ENCODE results near the gene GSTM3. TPM values are rescaled to one million over a fixed set of nuclear protein-coding genes. Genes with fewer than 3 reads are reported as not detected.
A peak's percentile ranks its signal among the peaks of the same experiment; 100 is the strongest.

GSTM3 gene
- total and polyA plus RNA-seq, 9 of the 15 experiments (the other 6 are each of a cell fraction or from before 2014, with no cell fraction given) = 3.9 to 24.5 (median 9.4) TPM

DNA sequence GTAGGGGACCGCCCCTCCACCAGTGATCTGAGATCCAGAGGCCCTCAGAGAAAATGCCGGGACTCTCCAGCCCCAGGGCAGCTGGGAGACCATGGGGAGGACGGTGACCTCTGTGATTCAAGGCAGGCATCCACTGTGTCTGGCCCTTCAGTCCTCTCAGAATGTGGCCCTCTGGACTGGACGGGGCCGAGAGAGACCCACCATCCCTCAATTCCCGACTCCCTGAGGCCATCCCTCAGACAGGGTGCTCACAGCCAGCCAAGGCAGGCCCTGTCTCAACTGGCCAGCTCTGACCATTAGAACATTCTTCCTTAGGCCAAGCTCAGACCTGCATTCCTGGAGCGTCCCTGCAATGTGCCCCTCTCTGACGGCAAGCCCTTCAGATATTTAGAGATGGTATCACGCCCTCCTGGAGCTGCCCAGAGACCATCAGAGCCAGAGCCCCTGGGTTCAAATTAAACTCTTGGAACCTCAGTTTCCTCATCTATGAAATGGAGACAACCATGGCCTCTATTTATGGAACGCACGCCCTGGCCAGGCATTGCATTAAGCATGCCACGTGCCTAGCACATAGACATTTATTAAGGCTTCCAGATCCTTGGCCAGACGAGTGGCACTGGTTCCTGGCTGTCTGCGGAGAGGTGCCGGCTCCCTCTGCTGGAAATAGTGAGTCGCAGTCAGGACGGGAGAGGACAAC, 32.5 kb upstream of the GSTM3 start (continued):
- TF ChIP-seq, protein P1, sequence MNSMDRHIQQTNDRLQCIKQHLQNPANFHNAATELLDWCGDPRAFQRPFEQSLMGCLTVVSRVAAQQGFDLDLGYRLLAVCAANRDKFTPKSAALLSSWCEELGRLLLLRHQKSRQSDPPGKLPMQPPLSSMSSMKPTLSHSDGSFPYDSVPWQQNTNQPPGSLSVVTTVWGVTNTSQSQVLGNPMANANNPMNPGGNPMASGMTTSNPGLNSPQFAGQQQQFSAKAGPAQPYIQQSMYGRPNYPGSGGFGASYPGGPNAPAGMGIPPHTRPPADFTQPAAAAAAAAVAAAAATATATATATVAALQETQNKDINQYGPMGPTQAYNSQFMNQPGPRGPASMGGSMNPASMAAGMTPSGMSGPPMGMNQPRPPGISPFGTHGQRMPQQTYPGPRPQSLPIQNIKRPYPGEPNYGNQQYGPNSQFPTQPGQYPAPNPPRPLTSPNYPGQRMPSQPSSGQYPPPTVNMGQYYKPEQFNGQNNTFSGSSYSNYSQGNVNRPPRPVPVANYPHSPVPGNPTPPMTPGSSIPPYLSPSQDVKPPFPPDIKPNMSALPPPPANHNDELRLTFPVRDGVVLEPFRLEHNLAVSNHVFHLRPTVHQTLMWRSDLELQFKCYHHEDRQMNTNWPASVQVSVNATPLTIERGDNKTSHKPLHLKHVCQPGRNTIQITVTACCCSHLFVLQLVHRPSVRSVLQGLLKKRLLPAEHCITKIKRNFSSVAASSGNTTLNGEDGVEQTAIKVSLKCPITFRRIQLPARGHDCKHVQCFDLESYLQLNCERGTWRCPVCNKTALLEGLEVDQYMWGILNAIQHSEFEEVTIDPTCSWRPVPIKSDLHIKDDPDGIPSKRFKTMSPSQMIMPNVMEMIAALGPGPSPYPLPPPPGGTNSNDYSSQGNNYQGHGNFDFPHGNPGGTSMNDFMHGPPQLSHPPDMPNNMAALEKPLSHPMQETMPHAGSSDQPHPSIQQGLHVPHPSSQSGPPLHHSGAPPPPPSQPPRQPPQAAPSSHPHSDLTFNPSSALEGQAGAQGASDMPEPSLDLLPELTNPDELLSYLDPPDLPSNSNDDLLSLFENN (IDR thresholded peaks at IDR 0.05; ENCODE audit: low read depth in 2 of 2, low read length in 2 of 2) = no peak
- TF ChIP-seq, protein P2, sequence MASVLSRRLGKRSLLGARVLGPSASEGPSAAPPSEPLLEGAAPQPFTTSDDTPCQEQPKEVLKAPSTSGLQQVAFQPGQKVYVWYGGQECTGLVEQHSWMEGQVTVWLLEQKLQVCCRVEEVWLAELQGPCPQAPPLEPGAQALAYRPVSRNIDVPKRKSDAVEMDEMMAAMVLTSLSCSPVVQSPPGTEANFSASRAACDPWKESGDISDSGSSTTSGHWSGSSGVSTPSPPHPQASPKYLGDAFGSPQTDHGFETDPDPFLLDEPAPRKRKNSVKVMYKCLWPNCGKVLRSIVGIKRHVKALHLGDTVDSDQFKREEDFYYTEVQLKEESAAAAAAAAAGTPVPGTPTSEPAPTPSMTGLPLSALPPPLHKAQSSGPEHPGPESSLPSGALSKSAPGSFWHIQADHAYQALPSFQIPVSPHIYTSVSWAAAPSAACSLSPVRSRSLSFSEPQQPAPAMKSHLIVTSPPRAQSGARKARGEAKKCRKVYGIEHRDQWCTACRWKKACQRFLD (CRISPR knock-in tag; IDR thresholded peaks at IDR 0.05) = no peak
- TF ChIP-seq, protein P3, sequence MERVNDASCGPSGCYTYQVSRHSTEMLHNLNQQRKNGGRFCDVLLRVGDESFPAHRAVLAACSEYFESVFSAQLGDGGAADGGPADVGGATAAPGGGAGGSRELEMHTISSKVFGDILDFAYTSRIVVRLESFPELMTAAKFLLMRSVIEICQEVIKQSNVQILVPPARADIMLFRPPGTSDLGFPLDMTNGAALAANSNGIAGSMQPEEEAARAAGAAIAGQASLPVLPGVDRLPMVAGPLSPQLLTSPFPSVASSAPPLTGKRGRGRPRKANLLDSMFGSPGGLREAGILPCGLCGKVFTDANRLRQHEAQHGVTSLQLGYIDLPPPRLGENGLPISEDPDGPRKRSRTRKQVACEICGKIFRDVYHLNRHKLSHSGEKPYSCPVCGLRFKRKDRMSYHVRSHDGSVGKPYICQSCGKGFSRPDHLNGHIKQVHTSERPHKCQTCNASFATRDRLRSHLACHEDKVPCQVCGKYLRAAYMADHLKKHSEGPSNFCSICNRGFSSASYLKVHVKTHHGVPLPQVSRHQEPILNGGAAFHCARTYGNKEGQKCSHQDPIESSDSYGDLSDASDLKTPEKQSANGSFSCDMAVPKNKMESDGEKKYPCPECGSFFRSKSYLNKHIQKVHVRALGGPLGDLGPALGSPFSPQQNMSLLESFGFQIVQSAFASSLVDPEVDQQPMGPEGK (CRISPR knock-in tag; IDR thresholded peaks at IDR 0.05; ENCODE audit: borderline replicate concordance) = no peak
- TF ChIP-seq, protein P4, sequence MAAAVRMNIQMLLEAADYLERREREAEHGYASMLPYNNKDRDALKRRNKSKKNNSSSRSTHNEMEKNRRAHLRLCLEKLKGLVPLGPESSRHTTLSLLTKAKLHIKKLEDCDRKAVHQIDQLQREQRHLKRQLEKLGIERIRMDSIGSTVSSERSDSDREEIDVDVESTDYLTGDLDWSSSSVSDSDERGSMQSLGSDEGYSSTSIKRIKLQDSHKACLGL (CRISPR knock-in tag; IDR thresholded peaks at IDR 0.05; ENCODE audit: borderline replicate concordance, poor library complexity, severe bottlenecking) = no peak
- TF ChIP-seq, protein P5, sequence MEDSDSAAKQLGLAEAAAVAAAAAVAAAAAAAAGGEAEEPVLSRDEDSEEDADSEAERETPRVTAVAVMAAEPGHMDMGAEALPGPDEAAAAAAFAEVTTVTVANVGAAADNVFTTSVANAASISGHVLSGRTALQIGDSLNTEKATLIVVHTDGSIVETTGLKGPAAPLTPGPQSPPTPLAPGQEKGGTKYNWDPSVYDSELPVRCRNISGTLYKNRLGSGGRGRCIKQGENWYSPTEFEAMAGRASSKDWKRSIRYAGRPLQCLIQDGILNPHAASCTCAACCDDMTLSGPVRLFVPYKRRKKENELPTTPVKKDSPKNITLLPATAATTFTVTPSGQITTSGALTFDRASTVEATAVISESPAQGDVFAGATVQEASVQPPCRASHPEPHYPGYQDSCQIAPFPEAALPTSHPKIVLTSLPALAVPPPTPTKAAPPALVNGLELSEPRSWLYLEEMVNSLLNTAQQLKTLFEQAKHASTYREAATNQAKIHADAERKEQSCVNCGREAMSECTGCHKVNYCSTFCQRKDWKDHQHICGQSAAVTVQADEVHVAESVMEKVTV (CRISPR knock-in tag; IDR thresholded peaks at IDR 0.05) = peak; percentile 99
- TF ChIP-seq, protein P6, sequence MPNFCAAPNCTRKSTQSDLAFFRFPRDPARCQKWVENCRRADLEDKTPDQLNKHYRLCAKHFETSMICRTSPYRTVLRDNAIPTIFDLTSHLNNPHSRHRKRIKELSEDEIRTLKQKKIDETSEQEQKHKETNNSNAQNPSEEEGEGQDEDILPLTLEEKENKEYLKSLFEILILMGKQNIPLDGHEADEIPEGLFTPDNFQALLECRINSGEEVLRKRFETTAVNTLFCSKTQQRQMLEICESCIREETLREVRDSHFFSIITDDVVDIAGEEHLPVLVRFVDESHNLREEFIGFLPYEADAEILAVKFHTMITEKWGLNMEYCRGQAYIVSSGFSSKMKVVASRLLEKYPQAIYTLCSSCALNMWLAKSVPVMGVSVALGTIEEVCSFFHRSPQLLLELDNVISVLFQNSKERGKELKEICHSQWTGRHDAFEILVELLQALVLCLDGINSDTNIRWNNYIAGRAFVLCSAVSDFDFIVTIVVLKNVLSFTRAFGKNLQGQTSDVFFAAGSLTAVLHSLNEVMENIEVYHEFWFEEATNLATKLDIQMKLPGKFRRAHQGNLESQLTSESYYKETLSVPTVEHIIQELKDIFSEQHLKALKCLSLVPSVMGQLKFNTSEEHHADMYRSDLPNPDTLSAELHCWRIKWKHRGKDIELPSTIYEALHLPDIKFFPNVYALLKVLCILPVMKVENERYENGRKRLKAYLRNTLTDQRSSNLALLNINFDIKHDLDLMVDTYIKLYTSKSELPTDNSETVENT (CRISPR knock-in tag; IDR thresholded peaks at IDR 0.05) = no peak
